ENCODE data around the gene MEG3. TPM values are rescaled to one million over a fixed set of nuclear protein-coding genes. Genes with fewer than 3 reads are reported as not detected.

MEG3 gene
- total and polyA plus RNA-seq, 2 of the 4 experiments (the other 2 are of a cell fraction), result 31.5 to 556 TPM

DNA sequence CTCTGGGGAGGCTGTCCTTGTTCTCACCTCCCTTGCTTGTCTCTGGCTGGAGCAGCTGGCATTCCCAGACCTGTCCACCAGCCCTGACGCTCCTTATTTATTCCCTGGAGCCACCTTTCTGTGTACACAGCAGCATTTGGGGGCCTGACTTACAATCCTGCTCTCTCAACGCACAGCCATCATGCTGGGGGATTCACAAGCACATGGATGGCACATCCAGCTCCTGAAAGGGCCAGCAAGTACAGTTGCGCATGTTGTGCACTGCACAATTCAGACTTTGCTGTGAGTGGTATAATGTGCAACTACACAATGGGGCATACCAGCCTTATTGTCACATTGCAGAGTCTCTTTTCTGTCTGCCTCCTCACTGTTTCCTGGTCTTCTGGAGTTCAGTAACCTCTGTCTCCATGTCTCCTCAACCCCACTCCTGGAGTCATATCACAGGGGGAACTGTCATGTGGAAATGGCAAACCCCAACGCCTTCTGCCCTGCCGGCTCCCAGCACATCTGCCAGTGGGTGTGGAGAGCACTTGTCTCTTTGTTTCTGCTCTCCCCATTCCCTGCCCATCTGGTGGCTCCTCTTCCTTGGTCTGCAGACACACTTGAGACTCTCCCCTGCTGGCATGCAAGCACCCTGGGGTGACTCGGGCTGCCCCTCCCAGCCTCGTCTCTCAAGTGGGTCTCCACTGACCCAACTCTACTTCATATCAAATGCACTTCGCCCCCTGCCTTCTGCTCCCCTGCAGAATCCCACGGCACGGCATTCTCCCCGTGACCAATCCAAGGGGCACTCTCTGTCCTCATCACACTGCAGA is 41.2 kb upstream of the MEG3 start:
- H2AK9ac ChIP-seq (replicated peaks; ENCODE audit: low read depth, low read length, poor library complexity), result no peak overlapping the region
- peaks cover 44% of the 10 kb centered on the region for H3K27me3 ChIP-seq (ENCODE audit: control insufficient read depth, insufficient read depth, low read length)
- H3K14ac ChIP-seq (replicated peaks; ENCODE audit: low read depth, low read length), result no peak overlapping the region
- H2AK5ac ChIP-seq (ENCODE audit: low read depth, low read length), result no peak overlapping the region
- no peak overlapping the region for H3K4me2 ChIP-seq (ENCODE audit: low read depth, low read length)
- no peaks in the 10 kb centered on the region for H3K9me1 ChIP-seq (ENCODE audit: insufficient read depth, low read length)
- H3K27ac ChIP-seq (ENCODE audit: insufficient read depth, low read length), result no peak overlapping the region
- no peaks in the 10 kb centered on the region for H4K20me1 ChIP-seq (ENCODE audit: insufficient read depth, low read length)
- H2AFZ ChIP-seq (replicated peaks; ENCODE audit: low read length, poor library complexity), result no peak overlapping the region
- no peaks in the 10 kb centered on the region for H3K4me1 ChIP-seq (ENCODE audit: control insufficient read depth, insufficient read depth, low read length)
- DNase-seq (no peak), ATAC-seq (ENCODE audit: low read depth) (no peak)
- no peak overlapping the region for H4K91ac ChIP-seq (ENCODE audit: insufficient read depth, low read depth, low read length)
- no peak overlapping the region for H2BK20ac ChIP-seq (ENCODE audit: low read depth, low read length)
- CTCF ChIA-PET, result no interaction called here
- H4K8ac ChIP-seq (ENCODE audit: low read depth in 2 of 2, low read length in 2 of 2), result no peak overlapping the region
- intact Hi-C loops (cut with micrococcal nuclease) (no loop called here), dilution Hi-C loops (cut with HindIII; ENCODE audit: low sequenced_read_pairs, unreplicated experiment) (no loop called here), in situ Hi-C loops (cut with MboI; ENCODE audit: low sequenced_read_pairs) (no loop called here)
- no peaks in the 10 kb centered on the region for H3K36me3 ChIP-seq (ENCODE audit: control insufficient read depth, insufficient read depth, low read length)
- H4K5ac ChIP-seq (ENCODE audit: low read depth, low read length), result no peak overlapping the region
- H2BK5ac ChIP-seq (ENCODE audit: low read depth, low read length, poor library complexity, severe bottlenecking), result no peak overlapping the region
- no peak overlapping the region for H3K4me3 ChIP-seq (ENCODE audit: insufficient read depth, low read depth, low read length)
- no TSS peak for BruUV-seq (replicated peaks)
- no peaks in the 10 kb centered on the region for H3K9me3 ChIP-seq (ENCODE audit: control insufficient read depth, insufficient read depth, low read length)
- TF ChIP-seq MAFK (IDR thresholded peaks at IDR 0.05; ENCODE audit: low read depth, low read length) (no peak), RCOR1 (IDR thresholded peaks at IDR 0.05; ENCODE audit: insufficient replicate concordance, low read length) (no peak), CHD1 (IDR thresholded peaks at IDR 0.05; ENCODE audit: low read depth, low read length) (no peak), SMC3 (IDR thresholded peaks at IDR 0.05; ENCODE audit: low read depth, low read length) (no peak), RAD21 (IDR thresholded peaks at IDR 0.05; ENCODE audit: low read length) (no peak), NFE2L2 (IDR thresholded peaks at IDR 0.05; ENCODE audit: low read depth, low read length) (no peak), RFX5 (IDR thresholded peaks at IDR 0.05; ENCODE audit: low read depth, low read length) (no peak), FOS (IDR thresholded peaks at IDR 0.05; ENCODE audit: low read depth, low read length) (no peak), POLR2A (IDR thresholded peaks at IDR 0.05; ENCODE audit: low read depth, low read length) (no peak), CEBPB (IDR thresholded peaks at IDR 0.05; ENCODE audit: low read depth, low read length) (no peak), MAZ (IDR thresholded peaks at IDR 0.05; ENCODE audit: borderline replicate concordance, low read depth, low read length) (no peak), MXI1 (IDR thresholded peaks at IDR 0.05; ENCODE audit: borderline replicate concordance, low read depth, low read length) (no peak), BHLHE40 (IDR thresholded peaks at IDR 0.05; ENCODE audit: low read depth, low read length) (no peak)
- TF ChIP-seq, protein P1, sequence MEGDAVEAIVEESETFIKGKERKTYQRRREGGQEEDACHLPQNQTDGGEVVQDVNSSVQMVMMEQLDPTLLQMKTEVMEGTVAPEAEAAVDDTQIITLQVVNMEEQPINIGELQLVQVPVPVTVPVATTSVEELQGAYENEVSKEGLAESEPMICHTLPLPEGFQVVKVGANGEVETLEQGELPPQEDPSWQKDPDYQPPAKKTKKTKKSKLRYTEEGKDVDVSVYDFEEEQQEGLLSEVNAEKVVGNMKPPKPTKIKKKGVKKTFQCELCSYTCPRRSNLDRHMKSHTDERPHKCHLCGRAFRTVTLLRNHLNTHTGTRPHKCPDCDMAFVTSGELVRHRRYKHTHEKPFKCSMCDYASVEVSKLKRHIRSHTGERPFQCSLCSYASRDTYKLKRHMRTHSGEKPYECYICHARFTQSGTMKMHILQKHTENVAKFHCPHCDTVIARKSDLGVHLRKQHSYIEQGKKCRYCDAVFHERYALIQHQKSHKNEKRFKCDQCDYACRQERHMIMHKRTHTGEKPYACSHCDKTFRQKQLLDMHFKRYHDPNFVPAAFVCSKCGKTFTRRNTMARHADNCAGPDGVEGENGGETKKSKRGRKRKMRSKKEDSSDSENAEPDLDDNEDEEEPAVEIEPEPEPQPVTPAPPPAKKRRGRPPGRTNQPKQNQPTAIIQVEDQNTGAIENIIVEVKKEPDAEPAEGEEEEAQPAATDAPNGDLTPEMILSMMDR (conservative IDR thresholded peaks at IDR 0.05; ENCODE audit: low read depth, low read length), result no peak
- TF ChIP-seq, protein P2, sequence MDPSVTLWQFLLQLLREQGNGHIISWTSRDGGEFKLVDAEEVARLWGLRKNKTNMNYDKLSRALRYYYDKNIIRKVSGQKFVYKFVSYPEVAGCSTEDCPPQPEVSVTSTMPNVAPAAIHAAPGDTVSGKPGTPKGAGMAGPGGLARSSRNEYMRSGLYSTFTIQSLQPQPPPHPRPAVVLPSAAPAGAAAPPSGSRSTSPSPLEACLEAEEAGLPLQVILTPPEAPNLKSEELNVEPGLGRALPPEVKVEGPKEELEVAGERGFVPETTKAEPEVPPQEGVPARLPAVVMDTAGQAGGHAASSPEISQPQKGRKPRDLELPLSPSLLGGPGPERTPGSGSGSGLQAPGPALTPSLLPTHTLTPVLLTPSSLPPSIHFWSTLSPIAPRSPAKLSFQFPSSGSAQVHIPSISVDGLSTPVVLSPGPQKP (IDR thresholded peaks at IDR 0.05; ENCODE audit: borderline replicate concordance, low read depth, low read length), result no peak
- TF ChIP-seq, protein P3, sequence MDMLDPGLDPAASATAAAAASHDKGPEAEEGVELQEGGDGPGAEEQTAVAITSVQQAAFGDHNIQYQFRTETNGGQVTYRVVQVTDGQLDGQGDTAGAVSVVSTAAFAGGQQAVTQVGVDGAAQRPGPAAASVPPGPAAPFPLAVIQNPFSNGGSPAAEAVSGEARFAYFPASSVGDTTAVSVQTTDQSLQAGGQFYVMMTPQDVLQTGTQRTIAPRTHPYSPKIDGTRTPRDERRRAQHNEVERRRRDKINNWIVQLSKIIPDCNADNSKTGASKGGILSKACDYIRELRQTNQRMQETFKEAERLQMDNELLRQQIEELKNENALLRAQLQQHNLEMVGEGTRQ (IDR thresholded peaks at IDR 0.05; ENCODE audit: low read depth, low read length), result no peak
- no peak overlapping the region for H2BK120ac ChIP-seq (ENCODE audit: low read depth, low read length)
- no peak overlapping the region for H3K4ac ChIP-seq (ENCODE audit: low read depth, low read length)
- no peak overlapping the region for H3K18ac ChIP-seq (ENCODE audit: low read depth, low read length)
- H3K79me1 ChIP-seq (ENCODE audit: low read depth in 1 of 2, low read length in 2 of 2), result no peaks in the 10 kb centered on the region
- no peak overlapping the region for H3K56ac ChIP-seq (ENCODE audit: extremely low read depth, insufficient read depth, low read length)
- H3K23ac ChIP-seq (ENCODE audit: low read depth, low read length), result no peak overlapping the region
- H2BK15ac ChIP-seq (ENCODE audit: low read depth, low read length), result no peak overlapping the region
- WGBS, 2 experiments (ENCODE audit: extremely low coverage in 2 of 2, insufficient read length in 1 of 2), result 88% methylated on average over 6 of the region's 11 CpGs; no CpG with 5 or more reads in 1 of the 2 experiments
- POLR2A ChIA-PET (ENCODE audit: unreplicated experiment), result no interaction called here
- no peak overlapping the region for H3K9ac ChIP-seq (ENCODE audit: low read depth, low read length)
